GM10248 (cell line): ENCODE measurements around the gene RANBP3L.

ENCODE experiments used
- CTCF ChIA-PET: fragments of 300-600 bp; sonication (Branson Sonifier 250); formaldehyde crosslinking; extraction: SDS; loops from one replicate; lab custom pipeline; 2021; ENCODE audit warnings: antibody characterized with exemption; lab: Yijun Ruan, JAX
- POLR2A ChIA-PET: fragments of 350-650 bp; sonication (Branson Sonifier 250); formaldehyde crosslinking; extraction: SDS; loops from one replicate; lab custom pipeline; 2020; ENCODE audit warnings: antibody characterized with exemption; lab: Yijun Ruan, JAX
- DNase-seq: peaks from one replicate; pipeline ENCODE4 v3.0.0; 2012; ENCODE audit errors: extremely low spot score
- TF ChIP-seq, protein P1 (sequence below): IDR thresholded peaks from 2 replicates; pipeline ENCODE4 v1.5.1; 2012; ENCODE audit warnings: mild to moderate bottlenecking, low read depth; ENCODE audit errors: extremely low read depth, missing control alignments, control extremely low read depth

RANBP3L gene

DNA sequence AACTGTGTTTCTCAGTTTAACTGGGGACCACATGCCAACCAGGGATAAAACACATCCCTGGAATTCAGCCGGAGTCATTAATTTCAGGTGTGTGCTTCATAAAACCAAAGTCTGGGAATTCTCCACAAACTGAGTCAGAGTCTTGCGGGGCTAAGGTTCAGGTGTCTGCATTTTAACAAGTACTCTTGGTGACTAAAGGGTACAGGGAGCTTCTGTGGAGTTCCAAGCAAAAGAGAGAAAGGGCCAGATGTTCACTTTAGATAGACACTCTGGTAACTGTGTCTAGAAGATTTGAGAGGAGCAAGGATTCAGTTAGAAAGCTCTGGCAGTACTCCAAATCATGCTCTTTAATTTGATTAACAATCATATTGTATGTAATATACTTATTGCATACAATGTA is 64.0 kb downstream of the RANBP3L start:
- TF ChIP-seq, protein P1, sequence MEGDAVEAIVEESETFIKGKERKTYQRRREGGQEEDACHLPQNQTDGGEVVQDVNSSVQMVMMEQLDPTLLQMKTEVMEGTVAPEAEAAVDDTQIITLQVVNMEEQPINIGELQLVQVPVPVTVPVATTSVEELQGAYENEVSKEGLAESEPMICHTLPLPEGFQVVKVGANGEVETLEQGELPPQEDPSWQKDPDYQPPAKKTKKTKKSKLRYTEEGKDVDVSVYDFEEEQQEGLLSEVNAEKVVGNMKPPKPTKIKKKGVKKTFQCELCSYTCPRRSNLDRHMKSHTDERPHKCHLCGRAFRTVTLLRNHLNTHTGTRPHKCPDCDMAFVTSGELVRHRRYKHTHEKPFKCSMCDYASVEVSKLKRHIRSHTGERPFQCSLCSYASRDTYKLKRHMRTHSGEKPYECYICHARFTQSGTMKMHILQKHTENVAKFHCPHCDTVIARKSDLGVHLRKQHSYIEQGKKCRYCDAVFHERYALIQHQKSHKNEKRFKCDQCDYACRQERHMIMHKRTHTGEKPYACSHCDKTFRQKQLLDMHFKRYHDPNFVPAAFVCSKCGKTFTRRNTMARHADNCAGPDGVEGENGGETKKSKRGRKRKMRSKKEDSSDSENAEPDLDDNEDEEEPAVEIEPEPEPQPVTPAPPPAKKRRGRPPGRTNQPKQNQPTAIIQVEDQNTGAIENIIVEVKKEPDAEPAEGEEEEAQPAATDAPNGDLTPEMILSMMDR = no peak
- POLR2A ChIA-PET = no interaction called here
- CTCF ChIA-PET = interaction anchor here (1.0 to 6.5 kb wide), 3 partner anchors 20 to 453 kb away, joined by 3 to 39 read pairs (median 3); no protein-coding TSS in a partner anchor
- no peak for DNase-seq

DNA sequence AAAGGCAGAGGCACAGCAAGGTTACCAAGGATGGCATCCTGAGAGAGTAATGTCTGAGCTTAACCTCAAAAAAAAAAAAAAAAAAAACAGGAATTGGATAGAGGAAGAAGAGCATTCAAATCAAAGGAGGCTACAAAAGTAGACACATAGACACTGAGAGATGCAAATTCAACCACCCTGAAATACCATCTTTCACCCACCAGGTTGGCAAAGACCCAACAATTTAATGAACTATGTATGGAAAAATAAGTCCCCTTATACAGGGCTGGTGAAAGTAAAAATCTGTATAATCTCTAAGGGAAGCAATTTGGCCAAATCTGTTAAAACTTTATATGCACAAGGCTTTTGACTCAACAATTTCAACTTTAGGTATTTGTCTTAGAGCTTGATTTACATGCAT is 64.9 kb downstream of the RANBP3L start:
- CTCF ChIA-PET = interaction anchor here (1.0 to 1.3 kb wide), 3 partner anchors 29 to 158 kb away, joined by 3 to 4 read pairs (median 3); no protein-coding TSS in a partner anchor
- DNase-seq = no peak
- TF ChIP-seq, protein P1 = no peak
- POLR2A ChIA-PET = no interaction called here

DNA sequence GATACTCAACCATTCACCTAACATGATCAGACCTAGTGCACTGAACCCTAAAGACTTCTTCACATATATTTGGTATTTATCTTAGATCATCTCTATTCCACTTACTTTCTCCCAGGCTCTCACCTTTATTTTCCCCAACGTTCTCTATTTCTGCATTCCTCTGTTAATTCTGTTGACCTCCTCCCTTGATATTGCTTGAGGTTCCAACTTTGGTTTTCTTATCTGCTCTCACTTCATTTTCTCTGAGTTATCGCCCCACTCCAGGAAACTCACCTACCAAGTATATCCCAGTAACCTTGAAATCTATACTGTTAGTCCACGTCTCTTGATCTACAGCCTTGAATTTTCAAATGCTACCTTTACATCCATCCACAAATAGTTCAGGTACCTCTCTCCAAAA is 69.2 kb downstream of the RANBP3L start:
- ChIA-PET CTCF (interaction anchor here (5.2 kb wide), 1 partner anchor 10 kb away, joined by 26 read pairs; the partner anchor contains the start of gene NADK2), POLR2A (no interaction called here)
- TF ChIP-seq, protein P1 = no peak
- no peak for DNase-seq

DNA sequence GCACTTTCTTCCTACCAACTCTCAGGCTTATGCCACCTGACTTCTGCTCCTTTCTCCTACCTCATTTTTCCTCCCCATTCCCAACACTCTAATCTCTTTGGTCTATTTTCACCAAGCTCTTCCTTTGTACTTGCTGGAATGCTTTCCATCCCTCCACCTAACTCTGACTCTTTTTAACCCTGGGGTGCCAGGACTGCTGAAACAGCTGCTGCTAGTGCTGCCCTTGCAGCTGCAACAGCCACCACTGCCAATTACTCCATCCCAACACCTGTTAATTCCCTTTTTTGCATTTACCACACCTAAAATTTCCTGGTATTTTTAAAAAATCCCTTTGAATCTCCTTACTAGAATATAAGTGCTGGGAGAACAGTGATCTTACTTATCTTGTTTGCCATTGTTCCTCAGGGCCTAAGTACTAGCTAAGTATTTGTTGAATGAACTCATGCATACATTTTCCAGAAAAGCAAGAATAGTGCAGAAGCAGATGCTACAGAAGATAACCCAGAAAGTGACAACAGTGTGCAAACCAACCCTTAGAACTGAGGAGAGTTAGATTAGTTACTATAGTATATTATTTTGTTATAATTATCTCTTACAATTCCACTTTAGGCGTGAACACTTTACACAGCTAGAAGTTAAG is 71.4 kb downstream of the RANBP3L start:
- no peak for DNase-seq
- TF ChIP-seq, protein P1 = no peak
- ChIA-PET POLR2A (no interaction called here), CTCF (interaction anchor here (1.0 to 5.2 kb wide), 6 partner anchors 8 to 23 kb away, joined by 3 to 26 read pairs (median 4); partner anchors contain the start of gene NADK2)

DNA sequence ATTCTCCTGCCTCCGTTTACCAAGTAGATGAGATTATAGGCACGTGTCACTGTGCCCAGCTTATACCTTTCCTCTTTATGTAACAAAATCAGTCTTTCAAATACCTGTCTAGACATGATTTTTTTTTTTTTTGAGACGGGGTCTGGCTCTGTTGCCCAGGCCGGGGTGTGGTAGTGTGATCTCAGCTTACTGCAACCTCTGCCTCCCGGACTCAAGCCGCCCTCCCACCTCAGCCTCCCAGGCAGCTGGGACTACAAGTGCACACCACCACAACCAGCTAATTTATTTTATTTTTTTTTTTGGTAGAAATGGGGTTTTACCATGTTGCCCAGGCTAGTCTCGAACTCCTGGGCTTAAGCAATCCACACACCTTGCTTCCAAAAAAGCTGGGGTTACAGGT is 73.2 kb downstream of the RANBP3L start:
- DNase-seq = no peak
- TF ChIP-seq, protein P1 = no peak
- POLR2A ChIA-PET = no interaction called here
- CTCF ChIA-PET = interaction anchor here (1.1 to 5.2 kb wide), 3 partner anchors 13 to 14 kb away, joined by 4 to 26 read pairs (median 5); partner anchors contain the start of gene NADK2

DNA sequence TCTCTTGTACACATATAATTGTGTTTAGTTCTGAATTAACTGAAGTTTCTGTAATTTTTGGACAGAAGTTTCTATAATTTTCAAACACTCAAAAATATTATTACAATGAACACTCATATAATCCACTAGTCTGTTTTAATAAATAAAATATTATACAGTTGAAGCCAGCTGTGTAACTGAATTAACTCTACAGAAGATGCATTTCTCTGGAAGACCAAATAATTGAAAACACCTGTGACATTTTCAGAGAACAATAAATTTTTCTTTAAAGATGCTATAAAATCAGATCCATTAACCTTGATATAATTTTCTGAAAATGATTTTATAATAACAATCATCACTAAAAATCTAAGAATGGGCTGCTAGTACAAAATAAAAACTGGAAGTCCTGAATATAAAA is 74.7 kb downstream of the RANBP3L start:
- CTCF ChIA-PET = interaction anchor here (1.6 kb wide), 1 partner anchor 15 kb away, joined by 5 read pairs; the partner anchor contains the start of gene NADK2
- no peak for DNase-seq
- TF ChIP-seq, protein P1 = no peak
- POLR2A ChIA-PET = no interaction called here
